Endometrial microvascular endothelial cells (primary cell): ENCODE results near the gene RHBDD3. TPM values are rescaled to one million over a fixed set of nuclear protein-coding genes. Genes with fewer than 3 reads are reported as not detected.
"Not testable (repeated sequence)": the region's sequence is repeated elsewhere in the genome, so short reads cannot be mapped to it uniquely, and the experiment has no call there.

Source experiments
- in situ Hi-C: cut with HindIII; loops from 2 replicates; pipeline ENCODE4 v1.10.0; 2017; ENCODE audit warnings: low sequenced_read_pairs, low pct_unique_long_range_greater_than_20kb; ENCODE audit errors: inconsistent ontology term
- total RNA-seq: library from RNA; depleted of rRNA; stranded (reverse); fragments of >200 nt; gene quantifications from one replicate; pipeline ENCODE4 v1.2.3, GENCODE V29; 2015; ENCODE audit errors: inconsistent ontology term

RHBDD3 gene
- total RNA-seq, 1 donor from 2014 or later = 30.8 TPM

GRCh38 chr22:29255064-29255621, 12.6 kb downstream of the RHBDD3 start:
- in situ Hi-C loops = no loop called here

GRCh38 chr22:29254286-29254660, 13.5 kb downstream of the RHBDD3 start:
- in situ Hi-C loops = no loop called here

GRCh38 chr22:29253561-29254285, 14.1 kb downstream of the RHBDD3 start:
- in situ Hi-C loops = no loop called here

GRCh38 chr22:29251981-29252911, 15.5 kb downstream of the RHBDD3 start:
- in situ Hi-C loops = no loop called here

GRCh38 chr22:29251265-29251664, 16.5 kb downstream of the RHBDD3 start:
- in situ Hi-C loops = no loop called here

GRCh38 chr22:29247891-29248290, 19.9 kb downstream of the RHBDD3 start:
- in situ Hi-C loops = not testable (repeated sequence)

- in situ Hi-C loops = no loop called here
Measured at GRCh38 chr22:29245626-29246385, 22.0 kb downstream of the RHBDD3 start.

- in situ Hi-C loops = no loop called here
Measured at GRCh38 chr22:29244785-29245625, 22.8 kb downstream of the RHBDD3 start.

GRCh38 chr22:29243874-29244446, 23.8 kb downstream of the RHBDD3 start:
- in situ Hi-C loops = no loop called here

GRCh38 chr22:29240481-29240880, 27.3 kb downstream of the RHBDD3 start:
- in situ Hi-C loops = not testable (repeated sequence)

- in situ Hi-C loops = no loop called here
Measured at GRCh38 chr22:29233277-29233877, 34.4 kb downstream of the RHBDD3 start.

GRCh38 chr22:29231971-29232959, 35.5 kb downstream of the RHBDD3 start:
- in situ Hi-C loops = no loop called here

- in situ Hi-C loops = no loop called here
Measured at GRCh38 chr22:29230972-29231875, 36.6 kb downstream of the RHBDD3 start.

- in situ Hi-C loops = no loop called here
Measured at GRCh38 chr22:29226351-29226981, 41.3 kb downstream of the RHBDD3 start.
